Thyroid gland (tissue), 4 donors: ENCODE results near the gene SEL1L3.

Source experiments
- POLR2A ChIP-seq, 2 donors: fragments of 450-650 bp; IDR thresholded peaks; one replicate each; pipeline ENCODE4 v1.6.1; 2017; ENCODE audit warnings: antibody characterized with exemption in 2 of 2, mild to moderate bottlenecking in 2 of 2, moderate library complexity in 1 of 2
- TF ChIP-seq, protein P1 (sequence below), 6 experiments: fragments of 200-600 bp in 3 of 6; fragments of 450-650 bp in 3 of 6; sonication (generic) in 3 of 6; IDR thresholded peaks; one replicate each; pipeline ENCODE4 v1.5.1; 2016 to 2019; ENCODE audit warnings: antibody characterized with exemption in 6 of 6, mild to moderate bottlenecking in 2 of 6, inconsistent platforms in 1 of 6, moderate library complexity in 1 of 6

DNA sequence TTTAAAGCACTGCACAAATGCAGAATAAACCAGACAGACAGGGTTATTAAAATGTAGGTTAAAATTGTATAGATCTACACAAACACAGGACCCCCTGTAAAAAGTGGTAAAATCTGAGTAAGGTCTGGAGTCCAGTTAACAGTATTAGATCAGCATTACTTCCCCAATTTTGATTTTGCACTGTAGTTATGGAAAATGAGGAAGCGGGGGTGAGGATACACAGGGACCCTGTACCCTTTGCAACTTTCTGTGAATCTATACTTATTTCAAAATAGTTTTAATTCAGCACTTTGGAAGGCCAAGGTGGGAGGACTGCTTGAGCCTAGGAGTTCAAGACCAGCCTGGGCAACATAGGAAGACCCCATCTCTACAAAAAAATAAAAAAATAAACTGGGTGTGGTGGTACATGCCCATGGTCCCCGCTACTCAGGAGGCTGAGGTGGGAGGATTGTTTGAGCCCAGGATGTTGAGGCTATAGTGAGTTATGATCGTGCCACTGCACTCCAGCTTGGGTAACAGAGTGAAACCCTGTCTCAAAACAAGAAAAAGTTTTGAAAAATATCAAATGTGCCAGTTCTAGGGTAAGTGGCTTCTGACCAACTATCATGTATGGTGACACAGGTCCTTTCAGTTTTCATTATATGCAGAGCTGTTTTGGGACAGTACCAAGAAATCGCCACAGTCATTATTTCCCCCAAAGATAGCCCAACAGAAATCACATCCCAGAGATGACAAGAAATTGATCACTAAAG lies 17.7 kb downstream of the SEL1L3 start:
- TF ChIP-seq, protein P1, sequence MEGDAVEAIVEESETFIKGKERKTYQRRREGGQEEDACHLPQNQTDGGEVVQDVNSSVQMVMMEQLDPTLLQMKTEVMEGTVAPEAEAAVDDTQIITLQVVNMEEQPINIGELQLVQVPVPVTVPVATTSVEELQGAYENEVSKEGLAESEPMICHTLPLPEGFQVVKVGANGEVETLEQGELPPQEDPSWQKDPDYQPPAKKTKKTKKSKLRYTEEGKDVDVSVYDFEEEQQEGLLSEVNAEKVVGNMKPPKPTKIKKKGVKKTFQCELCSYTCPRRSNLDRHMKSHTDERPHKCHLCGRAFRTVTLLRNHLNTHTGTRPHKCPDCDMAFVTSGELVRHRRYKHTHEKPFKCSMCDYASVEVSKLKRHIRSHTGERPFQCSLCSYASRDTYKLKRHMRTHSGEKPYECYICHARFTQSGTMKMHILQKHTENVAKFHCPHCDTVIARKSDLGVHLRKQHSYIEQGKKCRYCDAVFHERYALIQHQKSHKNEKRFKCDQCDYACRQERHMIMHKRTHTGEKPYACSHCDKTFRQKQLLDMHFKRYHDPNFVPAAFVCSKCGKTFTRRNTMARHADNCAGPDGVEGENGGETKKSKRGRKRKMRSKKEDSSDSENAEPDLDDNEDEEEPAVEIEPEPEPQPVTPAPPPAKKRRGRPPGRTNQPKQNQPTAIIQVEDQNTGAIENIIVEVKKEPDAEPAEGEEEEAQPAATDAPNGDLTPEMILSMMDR (IDR thresholded peaks at IDR 0.05), result no peak
- no peak for TF ChIP-seq POLR2A (IDR thresholded peaks at IDR 0.05)
